Erythroblast (primary cell): ENCODE measurements around the gene NRIP1.

Source experiments
- GATA1 ChIP-seq: IDR thresholded peaks from 2 replicates; pipeline ENCODE4 v1.6.1; 2011; ENCODE audit warnings: low read depth, mild to moderate bottlenecking, control low read depth, low read length, moderate library complexity
- POLR2A ChIP-seq: IDR thresholded peaks from 2 replicates; pipeline ENCODE4 v1.6.1; 2011; ENCODE audit warnings: mild to moderate bottlenecking, low read length

GRCh38 chr21:15007716-15008296 lies 57.0 kb downstream of the NRIP1 start:
- no peak for TF ChIP-seq POLR2A
- TF ChIP-seq GATA1 = no peak
